HG02678 (cell line): ENCODE data around the gene GRWD1.

Experiments used
- ATAC-seq: cut with Tn5 transposase; IDR thresholded peaks from one replicate; pipeline ENCODE4 v1.9.1; 2021; ENCODE audit warnings: mild to moderate bottlenecking, moderate library complexity; ENCODE audit not compliant: unreplicated experiment

GRWD1 gene

GRCh38 chr19:48421548-48421947 is 24.2 kb upstream of the GRWD1 start:
- no peak for ATAC-seq

DNA sequence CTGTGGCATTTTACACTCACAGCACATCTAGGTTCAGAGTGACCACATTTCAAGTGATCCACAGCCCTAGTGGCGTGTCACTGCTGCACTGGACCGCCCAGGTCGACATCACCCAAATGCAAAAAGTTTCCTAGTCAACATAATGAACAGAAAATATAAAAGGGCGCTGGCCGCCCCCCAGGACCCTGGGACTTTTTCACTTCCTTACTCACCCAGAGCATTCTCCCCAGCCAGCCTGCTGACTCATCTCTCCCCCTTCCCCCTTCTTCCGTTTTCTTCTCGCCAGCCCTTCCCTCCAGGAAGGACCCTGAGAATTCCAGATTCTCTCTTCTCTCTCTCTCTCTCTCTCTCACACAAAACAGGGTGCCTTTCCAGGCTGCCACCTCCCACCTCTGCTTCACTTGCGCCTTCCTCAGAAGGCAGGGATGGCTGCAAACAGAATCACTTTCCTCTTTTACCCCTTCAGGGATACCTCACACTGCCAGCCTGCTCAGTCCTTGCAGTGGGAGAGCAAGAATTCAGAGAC is 21.0 kb upstream of the GRWD1 start:
- ATAC-seq: no peak

DNA sequence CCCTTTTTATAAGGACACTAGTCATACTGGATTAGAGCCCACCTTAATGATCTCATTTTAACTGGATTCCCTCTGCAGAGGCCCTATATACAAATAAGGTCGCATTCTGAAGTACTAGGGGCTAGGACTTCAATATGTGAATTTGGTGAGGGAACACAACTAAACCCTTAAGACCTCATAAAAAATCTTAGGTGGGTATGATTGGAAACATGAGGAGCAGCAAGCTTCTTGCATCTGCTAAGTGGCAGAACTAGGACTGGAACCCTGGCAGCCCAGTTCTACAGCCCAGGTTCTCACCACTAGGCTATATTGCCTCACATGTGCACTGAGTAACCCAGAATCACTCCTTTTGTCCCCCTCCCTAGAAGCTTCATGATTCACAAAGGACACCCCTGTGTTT is 17.1 kb upstream of the GRWD1 start:
- no peak for ATAC-seq

- no peak for ATAC-seq
Observed at GRCh38 chr19:48433337-48433736, 12.4 kb upstream of the GRWD1 start.

DNA sequence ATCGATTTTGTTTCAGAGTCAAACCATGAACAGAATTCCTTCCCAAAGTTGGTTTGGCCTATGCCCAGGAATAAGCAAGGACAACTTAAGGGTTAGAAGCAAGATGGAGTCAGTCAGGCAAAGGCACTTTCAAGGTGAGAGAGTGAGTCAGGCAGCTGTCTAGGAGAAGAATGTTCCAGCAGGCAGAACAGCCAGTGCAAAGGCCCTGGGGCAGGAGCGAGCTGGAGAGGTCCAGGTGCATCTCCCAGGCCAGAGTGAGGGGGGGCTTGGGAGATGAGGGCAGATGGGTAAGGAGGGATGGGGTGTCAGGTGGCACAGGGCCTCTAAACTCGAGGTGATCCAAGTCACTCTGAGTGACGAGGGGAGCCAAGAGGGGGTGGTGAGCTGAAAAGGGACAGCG is 9.2 kb upstream of the GRWD1 start:
- ATAC-seq: no peak

- ATAC-seq: no peak
Observed at GRCh38 chr19:48441360-48442050, 4.3 kb upstream of the GRWD1 start.

- no peak for ATAC-seq
Observed at GRCh38 chr19:48442116-48443035, 3.4 kb upstream of the GRWD1 start.

- no peak for ATAC-seq
Observed at GRCh38 chr19:48443256-48443655, 2.5 kb upstream of the GRWD1 start.

DNA sequence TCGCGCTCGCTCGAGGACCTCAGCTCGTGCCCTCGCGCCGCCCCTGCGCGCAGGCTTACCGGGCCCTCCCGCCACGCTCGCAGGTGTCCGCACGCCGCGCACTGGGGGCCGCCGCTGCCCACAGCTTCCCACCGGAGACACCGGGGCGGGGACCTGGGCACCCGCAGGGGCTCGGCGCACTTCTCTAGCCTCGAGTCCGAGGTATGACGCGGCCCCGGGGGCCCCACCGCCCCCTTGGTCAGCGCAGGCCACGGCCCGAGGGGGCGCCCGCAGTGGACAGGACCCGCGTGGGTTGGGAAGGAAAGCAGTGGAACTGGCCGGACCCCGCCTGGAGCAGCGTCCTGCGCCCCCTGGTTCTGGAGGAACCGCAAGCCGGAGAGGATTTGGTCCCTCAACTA is 2.1 kb upstream of the GRWD1 start:
- no peak for ATAC-seq

- ATAC-seq: no peak
Observed at GRCh38 chr19:48444129-48444935, 1.5 kb upstream of the GRWD1 start.

DNA sequence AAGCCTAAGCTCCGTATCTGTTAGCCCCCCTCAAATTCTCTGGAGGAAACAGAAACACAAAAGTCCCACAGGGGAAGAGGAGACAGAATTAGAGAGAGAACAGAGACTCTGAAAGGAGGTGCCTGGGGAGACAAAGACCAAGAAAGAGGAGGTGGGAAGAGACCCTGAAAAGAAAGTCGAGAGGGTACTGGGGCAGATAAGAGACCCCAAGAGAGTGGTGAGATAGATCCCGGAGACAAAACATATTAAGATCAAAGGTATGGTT is 915 bp upstream of the GRWD1 start:
- no peak for ATAC-seq

DNA sequence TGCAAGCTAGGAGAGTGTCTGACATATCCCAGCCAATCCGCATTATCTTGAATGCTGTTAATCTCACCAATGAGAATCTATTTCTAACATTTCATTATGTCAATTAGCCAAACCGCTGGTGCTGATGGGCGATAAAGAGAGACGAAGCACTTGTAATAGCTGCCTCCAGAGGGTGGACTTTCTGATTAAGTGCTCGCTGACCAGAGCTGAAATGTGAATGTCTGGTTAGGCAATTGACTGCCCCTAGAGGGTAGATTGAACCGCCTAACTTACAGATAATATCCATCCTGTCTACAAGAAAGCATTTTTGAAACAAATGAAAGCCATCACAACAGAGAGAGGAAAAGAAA is 552 bp upstream of the GRWD1 start:
- ATAC-seq: peak; percentile 14

DNA sequence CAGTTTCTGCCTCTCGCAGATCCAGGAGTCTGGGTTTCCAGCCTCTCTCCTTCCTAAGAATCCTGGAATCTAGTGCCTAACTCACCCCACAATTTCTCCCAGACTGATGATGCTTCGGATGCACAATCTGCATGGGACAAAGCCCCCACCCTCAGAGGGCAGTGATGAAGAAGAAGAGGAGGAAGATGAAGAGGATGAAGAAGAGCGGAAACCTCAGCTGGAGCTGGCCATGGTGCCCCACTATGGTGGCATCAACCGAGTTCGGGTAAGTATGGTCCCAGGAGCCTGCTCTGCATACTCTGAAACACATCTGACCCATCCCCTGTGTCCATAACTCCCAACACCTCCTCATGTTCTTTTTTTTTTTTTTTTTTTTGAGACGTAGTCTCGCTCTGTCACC is 796 bp downstream of the GRWD1 start:
- ATAC-seq: no peak

DNA sequence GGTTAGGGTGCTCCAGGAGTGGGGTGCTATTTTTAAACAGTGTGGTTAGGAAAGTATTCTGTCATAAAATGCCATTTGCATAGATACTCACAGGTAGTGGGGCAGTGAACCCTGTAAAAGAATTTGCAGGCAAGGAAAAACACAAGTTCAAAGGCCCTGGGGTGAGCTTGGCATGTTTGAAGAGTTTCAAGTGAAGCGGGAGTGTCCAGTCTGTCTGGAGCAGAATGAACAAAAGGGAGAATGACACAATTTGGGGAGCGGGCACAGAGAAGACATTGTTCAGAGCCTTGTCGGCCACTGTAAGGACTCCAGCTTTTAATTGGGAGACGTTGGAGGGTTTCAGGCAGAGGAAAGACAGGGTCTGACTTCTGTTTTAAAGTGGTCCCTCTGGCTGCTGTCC is 2.8 kb downstream of the GRWD1 start:
- no peak for ATAC-seq

DNA sequence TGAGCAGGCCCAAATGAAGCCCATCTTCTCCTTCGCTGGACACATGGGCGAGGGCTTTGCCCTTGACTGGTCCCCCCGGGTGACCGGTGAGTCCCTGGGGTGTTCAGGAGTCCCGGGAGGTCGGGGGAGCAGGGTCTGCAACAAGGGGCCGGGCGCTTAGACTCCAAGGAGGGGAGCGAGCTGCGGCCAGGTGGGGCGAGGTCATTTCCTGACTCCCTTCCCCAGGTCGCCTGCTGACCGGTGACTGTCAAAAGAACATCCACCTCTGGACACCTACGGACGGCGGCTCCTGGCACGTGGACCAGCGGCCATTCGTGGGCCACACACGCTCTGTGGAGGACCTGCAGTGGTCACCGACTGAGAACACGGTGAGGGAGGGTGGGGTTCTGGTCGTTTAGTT is 4.7 kb downstream of the GRWD1 start:
- no peak for ATAC-seq

DNA sequence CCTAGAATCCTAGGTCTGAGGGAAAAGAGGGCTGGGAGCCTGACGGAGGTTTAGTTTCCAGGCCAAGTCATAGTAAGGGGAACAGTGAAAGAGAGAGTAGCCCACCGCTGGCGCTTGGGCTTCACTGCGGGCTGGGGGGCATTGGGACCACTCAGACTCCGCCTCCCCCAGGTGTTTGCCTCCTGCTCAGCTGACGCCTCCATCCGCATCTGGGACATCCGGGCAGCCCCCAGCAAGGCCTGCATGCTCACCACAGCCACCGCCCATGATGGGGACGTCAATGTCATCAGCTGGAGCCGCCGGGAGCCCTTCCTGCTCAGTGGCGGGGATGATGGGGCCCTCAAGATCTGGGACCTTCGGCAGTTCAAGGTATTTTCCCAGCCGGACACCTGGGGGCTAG is 5.1 kb downstream of the GRWD1 start:
- ATAC-seq: no peak

DNA sequence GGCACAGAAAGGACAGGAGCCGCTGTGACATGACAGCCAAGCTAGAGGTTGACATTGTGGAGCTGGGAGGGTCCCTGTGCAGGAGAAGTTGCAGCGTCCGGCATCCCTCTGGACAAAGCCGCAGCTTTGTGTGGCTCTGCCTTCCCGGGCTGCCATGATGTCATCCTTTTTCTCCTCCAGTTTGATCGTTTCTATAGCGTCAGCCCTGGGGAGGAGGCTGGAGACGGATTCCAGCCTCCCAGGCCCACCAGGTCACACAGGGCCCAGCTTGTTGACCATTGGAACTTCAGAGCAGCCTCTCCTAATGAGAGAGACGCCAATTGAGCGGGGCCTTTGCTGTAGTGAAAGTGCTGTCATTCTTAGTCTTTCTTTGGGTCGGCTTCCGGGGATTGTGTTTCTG is 5.8 kb downstream of the GRWD1 start:
- ATAC-seq: no peak

DNA sequence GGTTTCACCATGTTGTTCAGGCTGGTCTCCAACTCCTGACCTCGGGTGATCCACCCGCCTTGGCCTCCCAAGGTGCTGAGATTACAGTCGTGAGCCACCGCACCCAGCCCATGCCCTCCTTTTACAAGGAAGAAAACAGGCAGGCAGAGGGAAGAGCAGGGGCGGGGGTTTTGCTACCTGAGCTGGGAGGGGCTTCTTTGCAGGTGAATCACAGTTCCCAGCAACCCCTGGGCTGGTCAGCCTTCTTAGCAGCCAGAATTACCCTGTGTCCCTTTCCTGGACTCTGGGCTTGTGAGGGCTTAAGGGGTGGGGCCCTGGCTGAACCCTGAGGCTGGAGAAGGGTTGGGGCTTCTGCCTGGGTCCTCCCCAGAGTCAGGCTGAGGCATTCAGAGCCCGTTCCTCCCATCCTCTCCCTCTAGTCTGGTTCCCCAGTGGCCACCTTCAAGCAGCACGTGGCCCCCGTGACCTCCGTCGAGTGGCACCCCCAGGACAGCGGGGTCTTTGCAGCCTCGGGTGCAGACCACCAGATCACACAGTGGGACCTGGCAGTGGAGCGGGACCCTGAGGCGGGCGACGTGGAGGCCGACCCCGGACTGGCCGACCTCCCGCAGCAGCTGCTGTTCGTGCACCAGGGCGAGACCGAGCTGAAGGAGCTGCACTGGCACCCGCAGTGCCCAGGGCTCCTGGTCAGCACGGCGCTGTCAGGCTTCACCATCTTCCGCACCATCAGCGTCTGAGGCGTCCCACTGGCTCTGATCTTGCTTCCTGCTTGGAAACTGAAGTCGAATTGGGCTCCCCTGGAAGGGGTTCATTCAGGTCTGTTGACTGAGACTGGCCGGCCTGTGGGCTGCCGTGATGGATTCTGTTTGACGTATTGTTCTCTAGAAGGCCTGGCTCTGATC is 6.8 kb downstream of the GRWD1 start:
- ATAC-seq: no peak

DNA sequence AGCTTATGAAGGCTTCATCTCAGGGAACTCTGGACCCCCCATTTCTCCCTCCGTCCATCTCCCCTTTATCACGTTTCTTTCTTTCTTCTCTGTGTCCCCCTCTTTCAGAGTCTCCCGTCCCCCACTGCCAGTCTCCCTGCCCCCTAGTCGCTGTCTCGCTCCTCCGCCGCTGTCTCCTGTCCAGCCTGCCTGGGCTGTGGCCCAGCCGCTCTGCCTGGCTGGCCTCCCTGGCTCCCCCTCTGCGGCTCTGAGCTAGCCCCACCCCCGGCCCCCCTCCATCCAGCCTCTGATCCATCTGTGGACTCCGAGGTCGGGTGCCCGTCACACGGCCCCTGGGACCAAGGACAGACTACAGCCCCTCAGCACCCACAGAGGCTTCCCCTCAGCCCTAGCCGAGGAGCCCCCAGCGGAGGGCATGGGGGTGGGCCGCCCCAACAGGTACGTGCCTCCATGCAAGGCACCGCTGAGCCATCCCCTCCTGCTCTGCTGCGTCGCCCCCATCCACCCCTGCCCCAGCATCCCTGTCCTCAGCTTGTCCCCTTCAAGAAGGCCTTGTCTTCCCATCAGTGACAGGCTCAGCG is 8.5 kb downstream of the GRWD1 start:
- no peak for ATAC-seq

- ATAC-seq: no peak
Observed at GRCh38 chr19:48455171-48455907, 9.6 kb downstream of the GRWD1 start, which contains the start of gene KCNJ14. TSS of gene KCNJ14 (plus strand) at chr19:48455574. CDS start at chr19:48461725, 6,151 bp downstream.
